SJSA1 (cell line): ENCODE measurements around the gene LAMA4. TPM values are rescaled to one million over a fixed set of nuclear protein-coding genes. Genes with fewer than 3 reads are reported as not detected.

Experiments used
- DNase-seq, 2 experiments: peaks; one replicate each; pipeline ENCODE4 v3.0.0-alpha.2; 2015 to 2020; ENCODE audit warnings: low spot score in 2 of 2, low read depth in 1 of 2
- H3K27ac ChIP-seq: fragments of 250-450 bp; sonication (Bioruptor Pico); 2 replicates; pipeline ENCODE4 v1.5.1; 2020; ENCODE audit warnings: mild to moderate bottlenecking, moderate library complexity
- H3K27me3 ChIP-seq: fragments of 250-450 bp; sonication (Bioruptor Pico); replicated peaks from 2 replicates; pipeline ENCODE4 v1.5.1; 2020; ENCODE audit warnings: mild to moderate bottlenecking, moderate library complexity
- H3K36me3 ChIP-seq: fragments of 250-450 bp; sonication (Bioruptor Pico); 2 replicates; pipeline ENCODE4 v1.5.1; 2020; ENCODE audit warnings: mild to moderate bottlenecking
- H3K4me1 ChIP-seq: fragments of 250-450 bp; sonication (Bioruptor Pico); replicated peaks from 2 replicates; pipeline ENCODE4 v1.6.1; 2021; ENCODE audit warnings: mild to moderate bottlenecking
- H3K4me3 ChIP-seq: fragments of 250-450 bp; sonication (Bioruptor Pico); 2 replicates; pipeline ENCODE4 v1.5.1; 2020; ENCODE audit warnings: mild to moderate bottlenecking
- H3K9me3 ChIP-seq: fragments of 250-450 bp; sonication (Bioruptor Pico); replicated peaks from 2 replicates; pipeline ENCODE4 v1.5.1; 2020; ENCODE audit warnings: mild to moderate bottlenecking
- total RNA-seq: library from RNA; depleted of rRNA; stranded (reverse); fragments of >200 nt; shearing (Covaris generic); gene quantifications from 2 replicates; pipeline ENCODE4 v1.2.3, GENCODE V29; 2014; rRNA removed

The LAMA4 gene, protein sequence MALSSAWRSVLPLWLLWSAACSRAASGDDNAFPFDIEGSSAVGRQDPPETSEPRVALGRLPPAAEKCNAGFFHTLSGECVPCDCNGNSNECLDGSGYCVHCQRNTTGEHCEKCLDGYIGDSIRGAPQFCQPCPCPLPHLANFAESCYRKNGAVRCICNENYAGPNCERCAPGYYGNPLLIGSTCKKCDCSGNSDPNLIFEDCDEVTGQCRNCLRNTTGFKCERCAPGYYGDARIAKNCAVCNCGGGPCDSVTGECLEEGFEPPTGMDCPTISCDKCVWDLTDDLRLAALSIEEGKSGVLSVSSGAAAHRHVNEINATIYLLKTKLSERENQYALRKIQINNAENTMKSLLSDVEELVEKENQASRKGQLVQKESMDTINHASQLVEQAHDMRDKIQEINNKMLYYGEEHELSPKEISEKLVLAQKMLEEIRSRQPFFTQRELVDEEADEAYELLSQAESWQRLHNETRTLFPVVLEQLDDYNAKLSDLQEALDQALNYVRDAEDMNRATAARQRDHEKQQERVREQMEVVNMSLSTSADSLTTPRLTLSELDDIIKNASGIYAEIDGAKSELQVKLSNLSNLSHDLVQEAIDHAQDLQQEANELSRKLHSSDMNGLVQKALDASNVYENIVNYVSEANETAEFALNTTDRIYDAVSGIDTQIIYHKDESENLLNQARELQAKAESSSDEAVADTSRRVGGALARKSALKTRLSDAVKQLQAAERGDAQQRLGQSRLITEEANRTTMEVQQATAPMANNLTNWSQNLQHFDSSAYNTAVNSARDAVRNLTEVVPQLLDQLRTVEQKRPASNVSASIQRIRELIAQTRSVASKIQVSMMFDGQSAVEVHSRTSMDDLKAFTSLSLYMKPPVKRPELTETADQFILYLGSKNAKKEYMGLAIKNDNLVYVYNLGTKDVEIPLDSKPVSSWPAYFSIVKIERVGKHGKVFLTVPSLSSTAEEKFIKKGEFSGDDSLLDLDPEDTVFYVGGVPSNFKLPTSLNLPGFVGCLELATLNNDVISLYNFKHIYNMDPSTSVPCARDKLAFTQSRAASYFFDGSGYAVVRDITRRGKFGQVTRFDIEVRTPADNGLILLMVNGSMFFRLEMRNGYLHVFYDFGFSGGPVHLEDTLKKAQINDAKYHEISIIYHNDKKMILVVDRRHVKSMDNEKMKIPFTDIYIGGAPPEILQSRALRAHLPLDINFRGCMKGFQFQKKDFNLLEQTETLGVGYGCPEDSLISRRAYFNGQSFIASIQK (N-terminal part only)
- total RNA-seq = 0.53 and 1.8 TPM in 2 replicates

DNA sequence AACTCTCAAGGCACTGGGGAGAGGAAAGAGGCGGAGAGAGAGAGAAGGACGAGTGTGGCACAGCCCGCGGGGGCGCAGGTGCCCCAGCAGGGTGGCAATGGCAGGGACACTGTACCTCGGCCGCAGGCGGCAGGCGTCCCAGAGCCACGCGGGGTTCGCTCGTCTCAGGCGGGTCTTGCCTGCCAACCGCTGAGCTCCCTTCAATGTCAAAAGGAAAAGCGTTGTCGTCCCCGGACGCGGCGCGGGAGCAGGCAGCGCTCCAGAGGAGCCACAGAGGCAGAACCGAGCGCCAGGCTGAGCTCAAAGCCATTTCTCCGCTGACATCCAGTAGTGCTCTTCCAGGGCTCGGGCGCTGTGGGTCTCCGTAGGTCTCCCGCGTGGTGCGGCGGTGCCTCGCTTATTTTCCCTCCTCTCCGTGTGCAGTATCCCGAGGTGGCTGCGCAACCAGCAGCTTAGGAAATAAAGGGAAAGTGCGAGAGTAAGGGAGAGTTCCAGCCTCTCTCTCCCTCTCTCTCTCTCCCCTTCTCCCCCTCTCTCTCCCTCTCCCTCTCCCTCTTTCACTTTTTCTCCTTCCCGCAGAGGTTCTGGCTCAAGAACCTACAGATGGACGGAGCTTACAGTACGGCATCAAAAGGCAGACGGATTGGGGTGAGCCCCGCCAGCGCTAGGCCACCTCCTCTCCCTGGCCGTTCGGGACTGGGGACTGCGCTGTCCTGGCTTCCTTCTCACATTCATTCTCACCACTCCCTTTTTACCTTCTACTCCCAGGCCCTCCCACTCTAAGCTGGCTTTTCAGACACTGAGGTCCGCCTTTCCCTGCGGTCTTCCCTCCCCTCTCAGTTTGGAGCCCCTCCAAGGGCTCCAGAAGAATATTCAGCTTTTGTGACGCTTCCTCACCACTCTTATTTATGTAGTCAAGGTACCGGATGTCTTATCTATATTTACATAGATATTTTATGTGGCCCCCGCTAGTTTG, at the start of gene LAMA4:
LAMA4 (minus strand) TSS at position 727 of the 976 bp plus-strand sequence; CDS start at position 310, 417 bp downstream.
- peak; percentile 49 to 54 for DNase-seq
- H3K4me1 ChIP-seq = peaks cover 18% of the 10 kb centered on the region
- H3K27me3 ChIP-seq = no peaks in the 10 kb centered on the region
- H3K4me3 ChIP-seq = peak within 1 kb of the TSS; percentile 48
- H3K27ac ChIP-seq = no peak within 1 kb of the TSS
- H3K9me3 ChIP-seq = no peaks in the 10 kb centered on the region
- H3K36me3 ChIP-seq = no peaks in the 10 kb centered on the region

DNA sequence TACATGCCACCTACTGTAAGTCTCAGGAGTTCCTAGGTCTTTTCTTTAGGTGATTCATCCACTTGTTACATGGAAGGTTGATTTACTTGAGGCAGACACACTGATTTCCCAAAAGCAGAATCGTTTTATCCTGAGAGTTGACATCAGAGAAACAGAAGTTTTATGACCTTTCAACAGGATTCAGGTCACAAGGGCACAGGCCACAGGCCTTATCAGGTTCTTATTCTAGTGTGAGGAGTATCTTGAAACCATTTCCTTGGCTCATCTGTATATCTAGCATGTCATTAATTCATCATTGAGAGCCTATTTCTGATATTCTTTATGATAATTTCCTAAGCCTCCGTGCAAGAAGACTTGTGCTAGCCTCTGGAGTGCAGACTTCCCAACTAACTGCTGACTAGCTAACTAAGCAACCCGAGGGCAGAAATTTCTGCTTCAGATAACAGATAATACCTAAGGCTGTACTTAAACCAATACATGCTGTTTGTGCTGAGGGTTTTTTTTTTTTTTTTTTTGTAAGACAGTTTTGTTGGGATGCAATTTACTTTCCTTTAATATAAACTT, 47.9 kb upstream of the LAMA4 start:
- no peak overlapping the region for H3K27ac ChIP-seq
- H3K4me1 ChIP-seq = peaks cover 20% of the 10 kb centered on the region
- H3K36me3 ChIP-seq = no peaks in the 10 kb centered on the region
- no peak for DNase-seq
- no peaks in the 10 kb centered on the region for H3K9me3 ChIP-seq
- no peaks in the 10 kb centered on the region for H3K27me3 ChIP-seq
- H3K4me3 ChIP-seq = no peak overlapping the region

DNA sequence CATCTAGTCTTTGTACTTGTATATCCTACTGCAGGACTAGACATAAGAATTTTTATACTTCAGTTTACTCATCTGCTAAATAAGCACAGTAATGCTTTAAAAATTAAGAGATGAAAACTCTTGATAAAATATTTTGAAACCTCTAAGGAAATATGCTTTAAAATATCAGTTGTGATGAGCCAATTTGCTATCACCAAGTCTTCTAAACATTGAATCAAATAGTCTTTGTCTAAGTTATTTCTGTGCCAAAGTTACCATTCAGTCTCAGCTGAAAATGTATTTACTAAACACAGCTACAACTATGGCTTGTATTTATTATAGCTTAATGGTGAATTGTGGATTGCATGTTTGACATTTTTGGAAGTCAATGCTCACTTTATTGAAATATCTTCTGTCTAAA, 46.5 kb upstream of the LAMA4 start:
- H3K4me3 ChIP-seq = no peak overlapping the region
- no peaks in the 10 kb centered on the region for H3K36me3 ChIP-seq
- H3K4me1 ChIP-seq = peaks cover 20% of the 10 kb centered on the region
- no peak for DNase-seq
- H3K9me3 ChIP-seq = no peaks in the 10 kb centered on the region
- no peak overlapping the region for H3K27ac ChIP-seq
- no peaks in the 10 kb centered on the region for H3K27me3 ChIP-seq

DNA sequence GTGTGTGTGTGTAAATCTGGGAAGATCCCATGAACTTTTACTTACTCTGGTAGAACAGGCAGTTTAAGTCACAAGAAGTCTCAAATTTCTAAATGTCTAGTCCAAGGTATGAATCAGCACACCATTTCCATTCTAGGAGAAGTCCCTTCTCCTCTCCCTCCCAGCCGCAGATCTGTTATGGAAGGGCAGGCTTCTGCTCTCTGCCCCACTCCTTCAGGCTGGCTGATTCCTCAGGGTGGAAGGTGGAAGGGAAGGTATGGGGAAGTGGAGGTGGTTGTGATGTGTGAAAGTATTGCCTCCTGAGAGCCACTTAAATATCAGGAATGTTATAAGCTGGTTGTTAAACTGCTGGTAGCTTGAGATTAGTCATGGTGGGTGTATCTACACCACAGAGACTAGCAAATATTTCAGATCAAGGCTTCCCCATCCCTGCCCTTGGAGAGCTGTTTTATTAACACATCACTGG, 44.5 kb upstream of the LAMA4 start:
- no peak for DNase-seq
- Histone ChIP-seq H3K9me3 (no peaks in the 10 kb centered on the region), H3K4me3 (no peak overlapping the region), H3K27ac (no peak overlapping the region), H3K4me1 (peaks cover 23% of the 10 kb centered on the region), H3K36me3 (no peaks in the 10 kb centered on the region), H3K27me3 (no peaks in the 10 kb centered on the region)

DNA sequence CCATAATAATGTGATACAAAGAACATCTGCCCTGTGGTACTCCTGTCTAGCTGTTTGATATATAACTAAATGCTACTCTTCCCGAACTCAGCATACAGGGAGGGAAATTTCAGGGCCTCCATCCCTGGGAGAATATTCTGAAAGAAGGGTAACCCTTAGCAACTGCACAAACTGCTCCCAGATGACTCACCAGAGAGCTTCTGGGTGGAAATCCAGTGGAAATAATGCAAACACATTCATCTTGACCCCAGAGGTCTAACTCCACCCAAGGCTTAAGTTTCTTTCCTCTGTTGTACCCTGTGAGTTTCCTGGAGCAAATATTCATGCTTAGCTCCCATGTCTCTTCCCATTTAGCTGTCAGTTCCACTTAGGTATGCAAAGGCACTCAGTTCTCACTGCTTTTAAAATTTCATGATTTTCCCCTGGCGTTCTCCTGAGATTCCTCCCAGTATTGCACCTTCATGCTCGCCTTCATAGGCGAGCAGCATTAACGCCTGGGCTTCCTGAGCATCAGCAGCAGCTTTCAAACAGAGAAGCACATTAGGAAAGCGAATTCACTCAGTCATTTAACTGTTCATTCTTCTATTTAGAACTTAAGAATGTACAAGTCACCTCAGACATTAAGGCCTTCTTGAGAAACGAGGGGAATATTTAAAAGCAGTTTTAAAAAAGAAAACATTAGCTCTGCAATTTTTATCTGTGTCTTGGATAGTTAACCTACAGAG, 43.8 kb upstream of the LAMA4 start:
- no peak for DNase-seq
- H3K27ac ChIP-seq = no peak overlapping the region
- H3K36me3 ChIP-seq = no peaks in the 10 kb centered on the region
- H3K4me1 ChIP-seq = peaks cover 23% of the 10 kb centered on the region
- no peaks in the 10 kb centered on the region for H3K27me3 ChIP-seq
- no peaks in the 10 kb centered on the region for H3K9me3 ChIP-seq
- no peak overlapping the region for H3K4me3 ChIP-seq

DNA sequence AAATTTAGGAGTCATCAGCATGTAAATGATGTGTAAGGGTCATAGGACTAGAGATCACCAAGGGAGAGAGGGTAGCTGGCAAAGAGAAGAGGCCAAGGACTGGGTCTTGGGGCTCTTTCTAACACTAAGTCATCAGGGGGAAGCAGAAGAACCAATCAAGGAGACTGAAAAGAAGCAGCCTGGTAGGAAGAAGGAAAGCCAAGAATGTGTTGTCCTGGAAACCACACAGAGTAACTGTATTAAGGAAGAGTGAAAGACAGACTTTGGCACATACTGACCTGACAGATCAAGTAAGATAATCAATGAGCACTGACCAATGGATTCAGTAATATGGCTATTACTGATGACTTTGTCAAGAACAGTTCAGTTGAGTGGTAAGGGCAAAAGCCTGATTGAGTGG, 42.3 kb upstream of the LAMA4 start:
- no peak overlapping the region for H3K27ac ChIP-seq
- no peaks in the 10 kb centered on the region for H3K36me3 ChIP-seq
- no peaks in the 10 kb centered on the region for H3K9me3 ChIP-seq
- no peaks in the 10 kb centered on the region for H3K27me3 ChIP-seq
- no peak overlapping the region for H3K4me3 ChIP-seq
- DNase-seq = no peak
- H3K4me1 ChIP-seq = peaks cover 18% of the 10 kb centered on the region

DNA sequence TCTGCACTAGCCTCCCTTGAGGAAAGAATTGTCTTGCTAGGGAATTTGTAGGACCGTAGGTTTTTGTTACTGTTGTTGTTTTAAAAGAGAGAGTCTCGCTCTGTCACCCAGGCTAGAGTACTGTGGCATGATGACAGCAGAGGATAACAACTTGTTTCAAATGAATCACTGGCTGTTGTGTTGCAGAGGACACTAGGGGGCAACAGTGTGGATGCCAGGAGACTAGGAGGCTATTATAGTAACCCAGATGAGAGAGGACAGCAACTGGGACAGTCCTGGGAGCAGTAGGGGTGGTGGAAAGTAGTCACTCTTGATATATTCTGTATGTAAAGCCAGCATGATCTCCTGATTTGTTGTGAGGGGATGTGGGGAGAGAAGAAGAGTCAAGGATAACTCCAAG, 41.8 kb upstream of the LAMA4 start:
- H3K4me1 ChIP-seq = peaks cover 15% of the 10 kb centered on the region; the same call in 1 of the 2 replicates
- no peak overlapping the region for H3K4me3 ChIP-seq
- no peaks in the 10 kb centered on the region for H3K27me3 ChIP-seq
- no peaks in the 10 kb centered on the region for H3K9me3 ChIP-seq
- no peaks in the 10 kb centered on the region for H3K36me3 ChIP-seq
- peak; percentile 34 to 42 for DNase-seq
- H3K27ac ChIP-seq = no peak overlapping the region

DNA sequence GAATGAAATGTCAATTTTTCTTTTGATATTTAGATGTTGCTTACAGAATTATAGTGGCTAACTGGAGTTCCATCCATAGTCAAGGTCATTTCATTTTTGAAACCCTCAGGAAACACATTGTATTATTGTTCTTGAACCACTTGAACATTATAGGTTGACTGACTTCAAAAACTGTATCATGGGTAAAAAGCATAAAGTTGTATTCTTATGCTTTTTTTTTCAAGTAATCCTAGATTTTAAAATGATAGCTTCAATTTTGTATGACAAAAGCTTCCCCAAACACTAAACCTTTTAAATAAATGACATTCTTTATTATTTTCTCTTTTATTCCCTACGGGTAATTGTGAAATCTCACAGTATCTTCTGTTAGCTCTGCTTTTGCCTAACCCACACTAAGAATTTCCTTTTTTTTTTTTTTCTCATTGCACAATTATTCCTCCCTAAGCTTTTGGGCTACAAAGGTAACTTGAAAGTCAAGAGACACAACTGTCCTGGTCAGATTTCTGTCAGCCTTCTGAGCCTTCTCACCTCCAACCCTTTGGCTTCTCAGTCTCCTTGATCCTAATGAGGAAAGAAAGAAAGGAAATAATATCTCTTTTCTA, 36.9 kb upstream of the LAMA4 start:
- H3K4me1 ChIP-seq = 0 out of 2 replicates have a peak, but pooled peaks cover 3% of the 10 kb centered on the region
- no peak overlapping the region for H3K27ac ChIP-seq
- no peaks in the 10 kb centered on the region for H3K9me3 ChIP-seq
- H3K27me3 ChIP-seq = no peaks in the 10 kb centered on the region
- no peaks in the 10 kb centered on the region for H3K36me3 ChIP-seq
- DNase-seq = no peak
- H3K4me3 ChIP-seq = no peak overlapping the region

DNA sequence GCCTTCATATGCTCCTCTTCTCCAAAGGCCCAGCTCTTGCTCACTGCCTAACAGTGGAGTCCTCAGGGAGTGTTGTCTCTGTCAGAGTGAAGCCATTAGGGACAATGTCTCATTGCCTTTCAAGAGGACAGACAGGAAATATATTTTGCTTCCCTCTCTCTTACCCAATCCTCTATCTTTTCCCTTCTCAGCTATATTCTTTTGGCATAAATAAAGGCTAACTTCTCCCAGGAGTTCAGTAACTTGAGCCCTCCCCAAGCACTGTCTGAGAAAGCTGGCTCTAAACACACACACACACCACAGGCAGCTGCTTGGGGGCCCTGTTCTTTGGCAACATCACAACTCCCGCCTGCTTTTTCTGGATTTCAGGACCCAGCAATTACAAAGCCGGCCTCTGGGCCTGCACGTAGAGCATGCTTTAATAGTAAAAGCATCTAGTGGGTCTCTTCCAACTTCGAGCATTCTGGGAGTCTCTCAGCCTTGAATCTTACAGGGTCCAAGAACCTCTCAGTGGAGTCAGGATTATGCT, 34.7 kb upstream of the LAMA4 start:
- DNase-seq = no peak
- Histone ChIP-seq H3K9me3 (no peaks in the 10 kb centered on the region), H3K27ac (no peak overlapping the region), H3K36me3 (no peaks in the 10 kb centered on the region), H3K4me3 (no peak overlapping the region), H3K4me1 (no peaks in the 10 kb centered on the region), H3K27me3 (no peaks in the 10 kb centered on the region)

DNA sequence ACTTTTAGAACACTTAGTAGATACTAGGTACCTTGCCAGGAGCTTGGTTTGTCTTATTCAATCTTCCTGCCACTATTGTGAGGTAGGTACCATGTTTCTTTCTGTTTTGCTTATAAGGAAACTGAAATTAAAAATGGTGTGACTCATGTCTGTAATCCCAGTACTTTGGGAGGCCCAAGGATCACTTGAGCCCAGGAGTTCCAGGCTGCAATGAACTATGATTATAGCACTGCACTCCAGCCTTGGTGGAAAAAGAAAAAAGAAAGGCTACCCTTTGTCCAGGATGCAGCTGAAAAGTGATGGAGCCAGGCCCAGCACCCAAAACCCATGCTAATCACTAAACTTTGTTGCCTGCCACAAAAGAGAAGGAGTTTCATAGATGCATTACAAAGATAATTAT, 34.1 kb upstream of the LAMA4 start:
- Histone ChIP-seq H3K36me3 (no peaks in the 10 kb centered on the region), H3K4me1 (no peaks in the 10 kb centered on the region), H3K27ac (no peak overlapping the region), H3K9me3 (no peaks in the 10 kb centered on the region), H3K4me3 (no peak overlapping the region), H3K27me3 (no peaks in the 10 kb centered on the region)
- no peak for DNase-seq

DNA sequence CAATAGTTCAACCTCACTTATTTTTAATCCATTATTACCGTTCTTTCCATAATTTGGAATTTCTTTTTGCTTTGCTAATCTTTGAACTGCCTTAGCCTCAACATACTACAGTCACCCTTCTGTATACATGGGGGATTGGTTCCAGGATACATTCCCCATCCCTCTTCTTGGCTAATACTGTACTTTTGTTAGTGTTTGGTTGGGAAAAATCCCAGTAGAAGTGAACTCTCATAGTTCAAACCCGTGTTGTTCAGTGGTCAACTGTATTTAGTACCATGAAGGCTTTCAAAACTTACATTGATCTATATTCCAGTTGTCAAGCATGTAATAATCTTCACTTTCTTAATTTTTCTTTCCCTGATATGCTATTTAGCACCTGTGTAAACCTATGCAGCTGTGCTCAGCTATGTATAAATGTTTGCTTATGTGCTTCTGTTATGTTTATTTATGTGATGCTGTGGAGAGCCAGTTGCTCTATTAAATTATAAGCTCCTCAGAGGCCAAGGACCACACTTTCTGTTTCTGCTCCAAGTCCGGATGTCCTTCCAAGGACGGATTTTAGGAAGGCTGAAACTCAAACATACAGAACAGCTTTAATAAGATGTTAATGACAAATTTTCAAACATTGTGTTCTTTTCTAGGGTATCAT, 33.3 kb upstream of the LAMA4 start:
- Histone ChIP-seq H3K4me3 (no peak overlapping the region), H3K4me1 (no peaks in the 10 kb centered on the region), H3K9me3 (no peaks in the 10 kb centered on the region), H3K27me3 (no peaks in the 10 kb centered on the region), H3K36me3 (no peaks in the 10 kb centered on the region), H3K27ac (no peak overlapping the region)
- DNase-seq = no peak
